PFSK-1 (cell line): ENCODE measurements around the gene C14orf119.

Experiments used
- FOXP2 ChIP-seq: optimal IDR thresholded peaks from 2 replicates; pipeline ENCODE3; 2011; ENCODE audit warnings: borderline replicate concordance, control low read depth, inconsistent platforms; ENCODE audit not compliant: insufficient read depth; ENCODE audit errors: extremely low read length, extremely low read depth
- POLR2AphosphoS5 ChIP-seq: IDR thresholded peaks from 2 replicates; pipeline ENCODE4 v1.6.1; 2012; ENCODE audit warnings: low read depth, mild to moderate bottlenecking, control low read depth, low read length, moderate library complexity
- REST ChIP-seq, 2 experiments: IDR thresholded peaks; 2 replicates each; pipeline versions ENCODE4 v1.6.1 to v1.8.0; 2011 to 2012; ENCODE audit warnings: low read depth in 2 of 2, low read length in 2 of 2, control low read depth in 1 of 2, inconsistent platforms in 1 of 2, mild to moderate bottlenecking in 1 of 2, moderate library complexity in 1 of 2; ENCODE audit not compliant: insufficient read depth in 1 of 2
- SIN3A ChIP-seq: IDR thresholded peaks from 2 replicates; pipeline ENCODE4 v1.6.1; 2012; ENCODE audit warnings: mild to moderate bottlenecking, low read length, moderate library complexity, borderline replicate concordance; ENCODE audit not compliant: insufficient read depth
- TAF1 ChIP-seq: IDR thresholded peaks from 2 replicates; pipeline ENCODE4 v1.6.1; 2012; ENCODE audit warnings: low read length, control low read depth, borderline replicate concordance; ENCODE audit not compliant: insufficient read depth

- TF ChIP-seq POLR2AphosphoS5: no peak
- TF ChIP-seq REST (IDR thresholded peaks at IDR 0.05; ENCODE audit: insufficient read depth in 1 of 2, low read depth in 2 of 2, low read length in 2 of 2): no peak
- no peak for TF ChIP-seq TAF1
- no peak for TF ChIP-seq SIN3A
- no peak for TF ChIP-seq FOXP2
These were observed 27.2 kb upstream of the C14orf119 start for GRCh38 chr14:23067847-23068788.
